ENCODE data around the gene TSPAN14.

- TF ChIP-seq CTCF (conservative IDR thresholded peaks at IDR 0.05; ENCODE audit: low read length) (no peak), EZH2phosphoT487 (IDR thresholded peaks at IDR 0.05; ENCODE audit: borderline replicate concordance, low read depth, low read length) (no peak)
Observed at GRCh38 chr10:80458638-80459037, 4.5 kb downstream of the TSPAN14 start.
